Lower leg skin (tissue), 4 donors: ENCODE data around the gene FIS1. TPM values are rescaled to one million over a fixed set of nuclear protein-coding genes. Genes with fewer than 3 reads are reported as not detected.

Experiments
- DNase-seq, 2 donors: peaks; one replicate each; pipeline ENCODE4 v3.0.0-alpha.2; 2019; ENCODE audit warnings: low spot score in 2 of 2
- H3K4me3 ChIP-seq: fragments of 200-600 bp; sonication (generic); 2 replicates; pipeline ENCODE4 v1.5.1; 2017; ENCODE audit warnings: mild to moderate bottlenecking, low read depth; ENCODE audit not compliant: poor library complexity, severe bottlenecking
- POLR2A ChIP-seq, 2 donors: fragments of 450-650 bp; IDR thresholded peaks; one replicate each; pipeline ENCODE4 v1.6.1; 2016 to 2017; ENCODE audit warnings: antibody characterized with exemption in 2 of 2, mild to moderate bottlenecking in 1 of 2, moderate library complexity in 1 of 2
- WGBS, 2 donors: methylation state at CpG; one replicate each; pipeline ENCODE4 v1.1.5; 2018; 5-methylcytosine and 5-hydroxymethylcytosine counted together
- intact Hi-C: fragments of 100-400 bp; cut with DNase I; formaldehyde crosslinking; loops from one replicate; pipeline ENCODE4 v1.15.0; 2023; ENCODE audit warnings: low total_unique reads
- total RNA-seq, 4 donors: library from RNA; depleted of rRNA; stranded (reverse); fragments of >200 nt; gene quantifications; one replicate each; pipeline ENCODE4 v1.1.0, GENCODE V29; 2016
- TF ChIP-seq, protein P1 (sequence below), 3 donors: fragments of 450-650 bp; IDR thresholded peaks; one replicate each; pipeline ENCODE4 v1.5.1; 2016; ENCODE audit warnings: antibody characterized with exemption in 3 of 3, mild to moderate bottlenecking in 3 of 3, moderate library complexity in 2 of 3

Gene FIS1
- total RNA-seq, 4 donors from 2014 or later, result 162 to 273 (median 213) TPM

DNA sequence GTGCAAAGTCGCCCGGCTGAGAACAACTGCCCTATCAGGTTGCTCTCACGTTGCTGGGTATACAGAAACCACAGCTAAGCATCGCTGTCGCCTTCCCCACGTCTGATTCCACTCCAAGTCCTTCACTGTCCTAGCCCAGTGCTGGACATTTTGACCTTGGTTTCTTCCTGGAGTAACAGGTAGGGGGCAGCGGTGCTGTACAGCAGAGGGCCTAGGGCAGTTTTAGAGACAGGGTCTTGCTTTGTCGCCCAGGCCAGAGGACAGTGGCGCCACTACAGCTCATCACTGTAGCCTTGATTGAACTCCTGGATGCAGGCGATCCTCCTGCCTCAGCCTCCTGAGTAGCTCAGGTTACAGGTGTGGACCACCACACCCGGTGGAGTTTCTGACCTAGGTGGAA, 9.8 kb downstream of the FIS1 start:
- 74 to 79% methylated on average over 11 of the region's 11 CpGs for WGBS, 2 donors
- intact Hi-C loops, result no loop called here
- TF ChIP-seq POLR2A (IDR thresholded peaks at IDR 0.05), result no peak
- TF ChIP-seq, protein P1, sequence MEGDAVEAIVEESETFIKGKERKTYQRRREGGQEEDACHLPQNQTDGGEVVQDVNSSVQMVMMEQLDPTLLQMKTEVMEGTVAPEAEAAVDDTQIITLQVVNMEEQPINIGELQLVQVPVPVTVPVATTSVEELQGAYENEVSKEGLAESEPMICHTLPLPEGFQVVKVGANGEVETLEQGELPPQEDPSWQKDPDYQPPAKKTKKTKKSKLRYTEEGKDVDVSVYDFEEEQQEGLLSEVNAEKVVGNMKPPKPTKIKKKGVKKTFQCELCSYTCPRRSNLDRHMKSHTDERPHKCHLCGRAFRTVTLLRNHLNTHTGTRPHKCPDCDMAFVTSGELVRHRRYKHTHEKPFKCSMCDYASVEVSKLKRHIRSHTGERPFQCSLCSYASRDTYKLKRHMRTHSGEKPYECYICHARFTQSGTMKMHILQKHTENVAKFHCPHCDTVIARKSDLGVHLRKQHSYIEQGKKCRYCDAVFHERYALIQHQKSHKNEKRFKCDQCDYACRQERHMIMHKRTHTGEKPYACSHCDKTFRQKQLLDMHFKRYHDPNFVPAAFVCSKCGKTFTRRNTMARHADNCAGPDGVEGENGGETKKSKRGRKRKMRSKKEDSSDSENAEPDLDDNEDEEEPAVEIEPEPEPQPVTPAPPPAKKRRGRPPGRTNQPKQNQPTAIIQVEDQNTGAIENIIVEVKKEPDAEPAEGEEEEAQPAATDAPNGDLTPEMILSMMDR (IDR thresholded peaks at IDR 0.05), result no peak
- no peak overlapping the region for H3K4me3 ChIP-seq
- no peak for DNase-seq

DNA sequence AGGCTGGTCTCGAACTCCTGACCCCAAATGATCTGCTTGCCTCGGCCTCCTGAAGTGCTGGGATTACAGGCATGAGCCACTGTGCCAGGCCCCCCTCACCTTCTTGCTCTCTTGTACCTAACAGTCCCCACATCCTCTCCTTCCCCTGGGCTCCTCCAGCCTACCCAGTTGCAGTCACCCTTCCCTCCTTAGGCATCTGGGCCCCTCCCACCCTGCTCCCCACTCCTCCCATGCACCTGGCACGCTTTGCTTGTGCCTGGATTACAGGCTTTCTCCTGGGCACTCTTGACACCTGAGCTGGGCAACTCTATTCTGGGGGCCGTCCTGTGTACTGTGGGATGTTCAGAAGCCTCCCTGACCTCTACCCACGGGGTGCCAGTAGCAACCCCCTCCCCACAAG, 10.2 kb downstream of the FIS1 start:
- no peak for TF ChIP-seq POLR2A (IDR thresholded peaks at IDR 0.05)
- TF ChIP-seq, protein P1 (IDR thresholded peaks at IDR 0.05), result no peak
- intact Hi-C loops, result no loop called here
- DNase-seq, result no peak
- no peak overlapping the region for H3K4me3 ChIP-seq
- WGBS, 2 donors, result 69 to 84% methylated on average over 5 of the region's 5 CpGs

GRCh38 chr7:101233907-101234547, 10.9 kb downstream of the FIS1 start:
- 85 to 87% methylated on average over 17 to 21 of the region's 21 CpGs for WGBS, 2 donors
- no peak for DNase-seq

GRCh38 chr7:101232141-101232850, 12.6 kb downstream of the FIS1 start:
- no peak overlapping the region for H3K4me3 ChIP-seq
- no peak for TF ChIP-seq POLR2A (IDR thresholded peaks at IDR 0.05)
- TF ChIP-seq, protein P1 (IDR thresholded peaks at IDR 0.05), result no peak
- 20 to 21% methylated on average over 21 to 29 of the region's 52 CpGs for WGBS, 2 donors
- intact Hi-C loops, result no loop called here
- DNase-seq, result peak in 1 of 2 donors; percentile 86

More at GRCh38 chr7:101233907-101234547, 10.9 kb downstream of the FIS1 start:
- H3K4me3 ChIP-seq, result no peak overlapping the region
- TF ChIP-seq, protein P1 (IDR thresholded peaks at IDR 0.05), result no peak
- TF ChIP-seq POLR2A (IDR thresholded peaks at IDR 0.05), result no peak
- intact Hi-C loops, result no loop called here

DNA sequence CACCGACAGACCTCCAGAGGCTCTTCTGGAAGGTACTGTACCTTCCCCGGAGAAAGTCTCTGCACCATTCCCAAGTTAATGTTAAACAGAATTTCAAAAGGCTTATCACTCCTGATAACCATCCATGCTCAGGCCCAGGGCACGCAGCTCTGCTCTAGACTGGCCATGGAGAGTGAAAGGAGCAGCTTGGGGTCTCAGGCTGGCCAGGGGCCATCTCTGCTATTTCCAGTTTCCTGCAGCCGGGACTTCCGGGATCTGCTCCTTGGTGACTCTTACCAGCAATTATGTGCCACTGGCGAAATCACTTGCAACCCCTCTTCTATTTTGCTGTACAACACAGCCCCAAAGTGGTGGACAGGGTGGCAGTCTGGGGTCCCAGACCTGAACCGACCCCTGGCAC, 13.2 kb downstream of the FIS1 start:
- intact Hi-C loops, result no loop called here
- no peak overlapping the region for H3K4me3 ChIP-seq
- DNase-seq, result no peak
- 75 to 76% methylated on average over 7 of the region's 7 CpGs for WGBS, 2 donors
- no peak for TF ChIP-seq POLR2A (IDR thresholded peaks at IDR 0.05)
- TF ChIP-seq, protein P1 (IDR thresholded peaks at IDR 0.05), result no peak
